Peyer's patch (tissue), 4 donors: ENCODE measurements around the gene GCN1.

Experiments used
- POLR2A ChIP-seq, 2 donors: fragments of 450-650 bp; IDR thresholded peaks; one replicate each; pipeline ENCODE4 v1.5.1; 2017; ENCODE audit warnings: antibody characterized with exemption in 2 of 2, mild to moderate bottlenecking in 2 of 2, moderate library complexity in 2 of 2
- TF ChIP-seq, protein P1 (sequence below), 6 experiments: fragments of 450-650 bp in 4 of 6; fragments of 200-600 bp in 2 of 6; sonication (generic) in 1 of 6; IDR thresholded peaks; one replicate each; pipeline ENCODE4 v1.5.1; 2017 to 2019; ENCODE audit warnings: antibody characterized with exemption in 6 of 6, mild to moderate bottlenecking in 3 of 6, moderate library complexity in 1 of 6

DNA sequence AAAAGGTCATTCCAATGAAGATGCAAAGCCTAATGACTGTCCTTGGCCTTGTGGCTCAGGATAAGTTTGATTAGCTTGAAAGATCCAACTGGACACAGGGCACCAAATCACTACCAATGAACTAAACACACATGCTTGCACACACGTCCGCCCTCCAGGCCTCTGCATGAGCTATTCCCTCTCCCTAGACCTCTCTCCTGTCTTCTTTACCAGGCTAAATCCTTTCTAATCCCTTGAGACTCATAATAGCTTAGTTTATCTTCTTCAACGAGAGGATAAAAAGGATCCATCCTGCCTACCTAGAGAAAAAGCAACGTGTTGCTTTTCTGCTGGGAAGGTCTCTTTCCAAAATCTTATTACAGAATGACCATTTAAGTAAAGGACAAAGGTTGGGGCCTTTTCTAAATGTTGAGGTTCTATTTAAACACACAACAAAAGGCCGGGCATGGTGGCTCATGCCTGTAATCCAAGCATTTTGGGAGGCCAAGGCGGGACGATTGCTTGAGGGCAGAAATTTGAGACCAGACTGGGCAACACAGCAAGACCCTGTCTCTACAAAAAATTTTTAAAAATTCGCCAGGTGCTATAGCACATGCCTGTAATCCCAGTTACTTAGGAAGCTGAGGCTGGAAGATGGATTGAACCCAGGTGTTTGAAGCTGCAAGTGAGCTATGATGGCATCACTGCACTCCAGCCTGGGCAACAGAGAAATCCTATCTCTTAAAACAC lies 48.6 kb upstream of the GCN1 start:
- TF ChIP-seq, protein P1, sequence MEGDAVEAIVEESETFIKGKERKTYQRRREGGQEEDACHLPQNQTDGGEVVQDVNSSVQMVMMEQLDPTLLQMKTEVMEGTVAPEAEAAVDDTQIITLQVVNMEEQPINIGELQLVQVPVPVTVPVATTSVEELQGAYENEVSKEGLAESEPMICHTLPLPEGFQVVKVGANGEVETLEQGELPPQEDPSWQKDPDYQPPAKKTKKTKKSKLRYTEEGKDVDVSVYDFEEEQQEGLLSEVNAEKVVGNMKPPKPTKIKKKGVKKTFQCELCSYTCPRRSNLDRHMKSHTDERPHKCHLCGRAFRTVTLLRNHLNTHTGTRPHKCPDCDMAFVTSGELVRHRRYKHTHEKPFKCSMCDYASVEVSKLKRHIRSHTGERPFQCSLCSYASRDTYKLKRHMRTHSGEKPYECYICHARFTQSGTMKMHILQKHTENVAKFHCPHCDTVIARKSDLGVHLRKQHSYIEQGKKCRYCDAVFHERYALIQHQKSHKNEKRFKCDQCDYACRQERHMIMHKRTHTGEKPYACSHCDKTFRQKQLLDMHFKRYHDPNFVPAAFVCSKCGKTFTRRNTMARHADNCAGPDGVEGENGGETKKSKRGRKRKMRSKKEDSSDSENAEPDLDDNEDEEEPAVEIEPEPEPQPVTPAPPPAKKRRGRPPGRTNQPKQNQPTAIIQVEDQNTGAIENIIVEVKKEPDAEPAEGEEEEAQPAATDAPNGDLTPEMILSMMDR (IDR thresholded peaks at IDR 0.05) = no peak
- no peak for TF ChIP-seq POLR2A (IDR thresholded peaks at IDR 0.05)
